GM12892 (cell line): ENCODE measurements around the gene ST6GALNAC6.

Experiments
- POLR2AphosphoS5 ChIP-seq: IDR thresholded peaks from 2 replicates; pipeline ENCODE4 v1.6.1; 2011; ENCODE audit warnings: low read depth, low read length, control low read depth
- TAF1 ChIP-seq: IDR thresholded peaks from 2 replicates; pipeline ENCODE4 v1.6.1; 2011; ENCODE audit warnings: low read depth, mild to moderate bottlenecking, control low read depth, low read length, borderline replicate concordance

- TF ChIP-seq TAF1 (no peak), POLR2AphosphoS5 (no peak)
These were observed 49.0 kb downstream of the ST6GALNAC6 start for GRCh38 chr9:127850286-127850830.
